ENCODE results near the gene C2CD2. TPM values are rescaled to one million over a fixed set of nuclear protein-coding genes. Genes with fewer than 3 reads are reported as not detected.

Gene C2CD2
- total RNA-seq, 6 experiments from 2014 or later = 14.4 to 19.9 (median 17.2) TPM

GRCh38 chr21:41928621-41929220 lies 25.1 kb downstream of the C2CD2 start:
- peaks cover 48% of the 10 kb centered on the region for H3K4me1 Mint-ChIP-seq (ENCODE audit: low read depth)
- TF ChIP-seq CTCF (IDR thresholded peaks at IDR 0.05) = no peak
- no peak for DNase-seq
- no peaks in the 10 kb centered on the region for H3K27me3 Mint-ChIP-seq (ENCODE audit: insufficient read depth)
- no peak overlapping the region for H3K27ac Mint-ChIP-seq
- H3K36me3 Mint-ChIP-seq (ENCODE audit: low read depth) = no peaks in the 10 kb centered on the region
- H3K9me3 Mint-ChIP-seq = no peaks in the 10 kb centered on the region
- no peak overlapping the region for H3K4me3 Mint-ChIP-seq

GRCh38 chr21:41927727-41928409 lies 25.9 kb downstream of the C2CD2 start:
- H3K4me3 Mint-ChIP-seq = no peak overlapping the region
- TF ChIP-seq CTCF (IDR thresholded peaks at IDR 0.05) = no peak
- DNase-seq = no peak
- H3K27ac Mint-ChIP-seq = no peak overlapping the region
- no peaks in the 10 kb centered on the region for H3K9me3 Mint-ChIP-seq
- no peaks in the 10 kb centered on the region for H3K27me3 Mint-ChIP-seq (ENCODE audit: insufficient read depth)
- H3K36me3 Mint-ChIP-seq (ENCODE audit: low read depth) = no peaks in the 10 kb centered on the region
- H3K4me1 Mint-ChIP-seq (ENCODE audit: low read depth) = peaks cover 45% of the 10 kb centered on the region

- H3K9me3 Mint-ChIP-seq = no peaks in the 10 kb centered on the region
- H3K4me1 Mint-ChIP-seq (ENCODE audit: low read depth) = peaks cover 37% of the 10 kb centered on the region
- no peak for DNase-seq
- H3K4me3 Mint-ChIP-seq = peak overlapping the region; percentile 70
- no peaks in the 10 kb centered on the region for H3K27me3 Mint-ChIP-seq (ENCODE audit: insufficient read depth)
- TF ChIP-seq CTCF (IDR thresholded peaks at IDR 0.05) = no peak
- no peaks in the 10 kb centered on the region for H3K36me3 Mint-ChIP-seq (ENCODE audit: low read depth)
- H3K27ac Mint-ChIP-seq = peak overlapping the region; percentile 74
These were observed 27.0 kb downstream of the C2CD2 start for GRCh38 chr21:41926807-41927171.

GRCh38 chr21:41926117-41926806 lies 27.6 kb downstream of the C2CD2 start:
- H3K27me3 Mint-ChIP-seq (ENCODE audit: insufficient read depth) = no peaks in the 10 kb centered on the region
- no peaks in the 10 kb centered on the region for H3K9me3 Mint-ChIP-seq
- peak overlapping the region; percentile 70 for H3K4me3 Mint-ChIP-seq
- H3K27ac Mint-ChIP-seq = peak overlapping the region; percentile 74
- no peak for TF ChIP-seq CTCF (IDR thresholded peaks at IDR 0.05)
- no peaks in the 10 kb centered on the region for H3K36me3 Mint-ChIP-seq (ENCODE audit: low read depth)
- H3K4me1 Mint-ChIP-seq (ENCODE audit: low read depth) = peaks cover 37% of the 10 kb centered on the region
- no peak for DNase-seq

- no peaks in the 10 kb centered on the region for H3K9me3 Mint-ChIP-seq
- no peak for DNase-seq
- H3K4me1 Mint-ChIP-seq (ENCODE audit: low read depth) = peaks cover 31% of the 10 kb centered on the region
- no peaks in the 10 kb centered on the region for H3K36me3 Mint-ChIP-seq (ENCODE audit: low read depth)
- no peak overlapping the region for H3K4me3 Mint-ChIP-seq
- H3K27ac Mint-ChIP-seq = no peak overlapping the region
- TF ChIP-seq CTCF (IDR thresholded peaks at IDR 0.05) = no peak
- H3K27me3 Mint-ChIP-seq (ENCODE audit: insufficient read depth) = no peaks in the 10 kb centered on the region
These were observed 28.1 kb downstream of the C2CD2 start for GRCh38 chr21:41925767-41926116.

Data from HFFc6 (cell line).